Mesenchymal stem cell (in vitro differentiated cells and primary cell): ENCODE data around the gene PTPN5. TPM values are rescaled to one million over a fixed set of nuclear protein-coding genes. Genes with fewer than 3 reads are reported as not detected.
"Not testable (repeated sequence)": the region's sequence is repeated elsewhere in the genome, so short reads cannot be mapped to it uniquely, and the experiment has no call there.

Experiments used
- DNase-seq: peaks from one replicate; pipeline ENCODE4 v3.0.0-alpha.2; 2013
- H2AFZ ChIP-seq: one replicate; pipeline ENCODE4 v1.6.1; 2013; ENCODE audit warnings: low read depth, mild to moderate bottlenecking, control low read depth, inconsistent platforms, low read length, moderate library complexity
- H2AK5ac ChIP-seq: 2 replicates; pipeline ENCODE4 v1.6.1; 2013; ENCODE audit warnings: low read length, moderate library complexity, mild to moderate bottlenecking, inconsistent platforms; ENCODE audit not compliant: severe bottlenecking
- H2BK120ac ChIP-seq: one replicate; pipeline ENCODE4 v1.6.1; 2013; ENCODE audit warnings: low read depth, mild to moderate bottlenecking, inconsistent platforms, low read length, moderate library complexity
- H2BK12ac ChIP-seq, 2 experiments: one replicate each; pipeline ENCODE4 v1.6.1; 2013; ENCODE audit warnings: inconsistent platforms in 2 of 2, low read length in 2 of 2, mild to moderate bottlenecking in 2 of 2, moderate library complexity in 2 of 2, control low read depth in 1 of 2
- H2BK15ac ChIP-seq: one replicate; pipeline ENCODE4 v1.6.1; 2013; ENCODE audit warnings: mild to moderate bottlenecking, low read depth, inconsistent platforms; ENCODE audit not compliant: poor library complexity, severe bottlenecking
- H2BK5ac ChIP-seq: 2 replicates; pipeline ENCODE4 v1.6.1; 2013; ENCODE audit warnings: low read depth, mild to moderate bottlenecking, low read length, control low read depth, inconsistent platforms; ENCODE audit not compliant: poor library complexity, severe bottlenecking
- H3K14ac ChIP-seq, 2 experiments: one replicate each; pipeline ENCODE4 v1.6.1; 2013; ENCODE audit warnings: inconsistent platforms in 2 of 2, low read length in 2 of 2, control low read depth in 1 of 2, mild to moderate bottlenecking in 1 of 2, moderate library complexity in 1 of 2
- H3K18ac ChIP-seq, 2 experiments: one replicate each; pipeline ENCODE4 v1.6.1; 2013; ENCODE audit warnings: inconsistent platforms in 2 of 2, low read length in 2 of 2, control low read depth in 1 of 2, low read depth in 1 of 2, mild to moderate bottlenecking in 1 of 2
- H3K23ac ChIP-seq, 2 experiments: one replicate each; pipeline ENCODE4 v1.6.1; 2013; ENCODE audit warnings: inconsistent platforms in 2 of 2, low read length in 2 of 2, mild to moderate bottlenecking in 2 of 2, moderate library complexity in 2 of 2, control low read depth in 1 of 2
- H3K27ac ChIP-seq: 2 replicates; pipeline ENCODE4 v1.5.1; 2013; ENCODE audit warnings: mild to moderate bottlenecking, moderate library complexity, low read length, control low read depth, inconsistent platforms; ENCODE audit not compliant: poor library complexity, severe bottlenecking
- H3K27me3 ChIP-seq, 2 experiments: 2 replicates each; pipeline versions ENCODE4 v1.6.1 to v1.7.0; 2013; ENCODE audit warnings: low read length in 2 of 2, mild to moderate bottlenecking in 2 of 2, moderate library complexity in 2 of 2, control low read depth in 1 of 2, inconsistent platforms in 1 of 2; ENCODE audit not compliant: control insufficient read depth in 1 of 2, insufficient read depth in 1 of 2
- H3K36me3 ChIP-seq, 2 experiments: 2 replicates each; pipeline versions ENCODE4 v1.6.1 to v1.7.0; 2013; ENCODE audit warnings: low read length in 2 of 2, control low read depth in 1 of 2, inconsistent platforms in 1 of 2, low read depth in 1 of 2, mild to moderate bottlenecking in 1 of 2; ENCODE audit not compliant: insufficient read depth in 2 of 2, control insufficient read depth in 1 of 2
- H3K4ac ChIP-seq, 2 experiments: one replicate each; pipeline ENCODE4 v1.6.1; 2013; ENCODE audit warnings: inconsistent platforms in 2 of 2, low read length in 2 of 2, mild to moderate bottlenecking in 2 of 2, moderate library complexity in 2 of 2, control low read depth in 1 of 2, low read depth in 1 of 2
- H3K4me1 ChIP-seq: 2 replicates; pipeline ENCODE4 v1.6.1; 2013; ENCODE audit warnings: low read depth, low read length, control low read depth; ENCODE audit not compliant: control insufficient read depth, insufficient read depth
- H3K4me2 ChIP-seq: 2 replicates; pipeline ENCODE4 v1.6.1; 2013; ENCODE audit warnings: low read length, mild to moderate bottlenecking, inconsistent platforms; ENCODE audit not compliant: poor library complexity, severe bottlenecking
- H3K4me3 ChIP-seq, 2 experiments: 2 replicates each; pipeline versions ENCODE4 v1.5.1 to v1.7.0; 2013; ENCODE audit warnings: low read length in 2 of 2, mild to moderate bottlenecking in 2 of 2, control low read depth in 1 of 2, low read depth in 1 of 2; ENCODE audit not compliant: insufficient read depth in 1 of 2
- H3K79me1 ChIP-seq: replicated peaks from 2 replicates; pipeline ENCODE4 v1.6.1; 2013; ENCODE audit warnings: mild to moderate bottlenecking, control low read depth, low read length, inconsistent platforms; ENCODE audit not compliant: poor library complexity, severe bottlenecking
- H3K9ac ChIP-seq: 2 replicates; pipeline ENCODE4 v1.7.0; 2013; ENCODE audit warnings: mild to moderate bottlenecking, low read length, moderate library complexity
- H3K9me3 ChIP-seq: 2 replicates; pipeline ENCODE4 v1.7.0; 2013; ENCODE audit warnings: mild to moderate bottlenecking, low read length; ENCODE audit not compliant: control insufficient read depth
- H4K8ac ChIP-seq: one replicate; pipeline ENCODE4 v1.6.1; 2013; ENCODE audit warnings: inconsistent platforms, mild to moderate bottlenecking, low read length, moderate library complexity
- H4K91ac ChIP-seq: one replicate; pipeline ENCODE4 v1.6.1; 2013; ENCODE audit warnings: mild to moderate bottlenecking, low read length, inconsistent platforms
- WGBS: methylation state at CpG from one replicate; pipeline ENCODE4 v1.1.7; 2013; ENCODE audit warnings: mixed read lengths; 5-methylcytosine and 5-hydroxymethylcytosine counted together
- polyA plus RNA-seq, 2 experiments: library from polyadenylated mRNA; stranded (reverse); fragments of 200-250 nt; gene quantifications; one replicate each; pipeline ENCODE4 v1.2.3, GENCODE V29; 2013

PTPN5 gene
- polyA plus RNA-seq (2013, experiment 1 of 2), result not detected
- polyA plus RNA-seq (2013, experiment 2 of 2), result not detected

GRCh38 chr11:18791207-18791968 lies at the start of gene PTPN5:
TSS of gene PTPN5 (minus strand) at chr11:18791798. CDS start at chr11:18771958, 19,840 bp downstream.
- Histone ChIP-seq H3K79me1 (no peaks in the 10 kb centered on the region), H3K4me3 (peak within 1 kb of the TSS; percentile 55 to 67), H3K4me1 (peaks cover 12% of the 10 kb centered on the region), H3K36me3 (no peaks in the 10 kb centered on the region), H4K91ac (no peak within 1 kb of the TSS), H3K27me3 (peaks cover 75 to 87% of the 10 kb centered on the region in 2 experiments), H3K23ac (peak within 1 kb of the TSS in 1 of 2 experiments; percentile 36), H2BK5ac (no peak within 1 kb of the TSS), H3K27ac (no peak within 1 kb of the TSS), H3K4me2 (peak within 1 kb of the TSS; percentile 65), H3K14ac (no peak within 1 kb of the TSS), H2AK5ac (no peak within 1 kb of the TSS), H3K18ac (no peak within 1 kb of the TSS), H2BK15ac (no peak within 1 kb of the TSS), H3K9me3 (no peaks in the 10 kb centered on the region), H2AFZ (peak within 1 kb of the TSS; percentile 29), H3K9ac (no peak within 1 kb of the TSS), H4K8ac (no peak within 1 kb of the TSS), H2BK12ac (no peak within 1 kb of the TSS), H2BK120ac (no peak within 1 kb of the TSS), H3K4ac (no peak within 1 kb of the TSS)
- under 1% methylated on average over 28 of the region's 94 CpGs for WGBS
- DNase-seq, result no peak

- Histone ChIP-seq H3K14ac (no peak overlapping the region), H3K9ac (no peak overlapping the region), H3K79me1 (no peaks in the 10 kb centered on the region), H2AFZ (no peak overlapping the region), H3K4ac (no peak overlapping the region), H3K27me3 (peaks cover 0 to 4% of the 10 kb centered on the region in 2 experiments), H3K23ac (peak overlapping the region in 1 of 2 experiments; percentile 42), H3K4me2 (no peak overlapping the region), H2BK120ac (no peak overlapping the region), H4K91ac (no peak overlapping the region), H3K18ac (no peak overlapping the region), H2AK5ac (no peak overlapping the region), H2BK12ac (no peak overlapping the region), H2BK5ac (no peak overlapping the region), H3K4me1 (no peaks in the 10 kb centered on the region), H3K4me3 (no peak overlapping the region), H3K27ac (no peak overlapping the region), H2BK15ac (no peak overlapping the region), H4K8ac (no peak overlapping the region), H3K9me3 (peaks cover 5% of the 10 kb centered on the region), H3K36me3 (no peaks in the 10 kb centered on the region)
- WGBS, result 49% methylated on average over 2 of the region's 2 CpGs
- DNase-seq, result peak; percentile 1
Measured at GRCh38 chr11:18836417-18836816, 44.8 kb upstream of the PTPN5 start.

- Histone ChIP-seq H3K18ac (no peak overlapping the region), H3K14ac (no peak overlapping the region), H3K9ac (no peak overlapping the region), H4K8ac (no peak overlapping the region), H3K79me1 (no peaks in the 10 kb centered on the region), H2AFZ (no peak overlapping the region), H2BK5ac (no peak overlapping the region), H3K4me2 (no peak overlapping the region), H3K9me3 (no peaks in the 10 kb centered on the region), H2BK15ac (no peak overlapping the region), H2BK120ac (no peak overlapping the region), H3K27me3 (peaks cover 0 to 4% of the 10 kb centered on the region in 2 experiments), H3K27ac (no peak overlapping the region), H3K4me1 (no peaks in the 10 kb centered on the region), H3K36me3 (no peaks in the 10 kb centered on the region), H3K4ac (no peak overlapping the region), H2AK5ac (no peak overlapping the region), H4K91ac (no peak overlapping the region), H3K4me3 (no peak overlapping the region), H2BK12ac (no peak overlapping the region), H3K23ac (no peak overlapping the region)
- DNase-seq, result no peak
- 74% methylated on average over 5 of the region's 5 CpGs for WGBS
Measured at GRCh38 chr11:18834754-18835466, 43.3 kb upstream of the PTPN5 start.

GRCh38 chr11:18820160-18820559 lies 28.6 kb upstream of the PTPN5 start:
- not testable (repeated sequence) for H2BK12ac ChIP-seq, H2BK120ac ChIP-seq, DNase-seq, H4K8ac ChIP-seq, H3K36me3 ChIP-seq, H3K4me3 ChIP-seq, H3K14ac ChIP-seq, H4K91ac ChIP-seq, H3K23ac ChIP-seq, H2AFZ ChIP-seq, H3K9me3 ChIP-seq, H2BK15ac ChIP-seq, H3K27ac ChIP-seq, H3K4me2 ChIP-seq, H3K79me1 ChIP-seq, H2BK5ac ChIP-seq, H3K9ac ChIP-seq, H3K4me1 ChIP-seq, H2AK5ac ChIP-seq, H3K4ac ChIP-seq, H3K18ac ChIP-seq, H3K27me3 ChIP-seq
- 75% methylated on average over 1 of the region's 1 CpG for WGBS
